NCI-H2227 (cell line): ENCODE data around the gene CD274.
"Not testable (repeated sequence)": the region's sequence is repeated elsewhere in the genome, so short reads cannot be mapped to it uniquely, and the experiment has no call there.

Experiments
- DNase-seq: peaks from one replicate; lab custom pipeline; 2025; ENCODE audit not compliant: unreplicated experiment; lab: John Stamatoyannopoulos, UW

The CD274 gene

GRCh38 chr9:5460157-5460556 lies 9.8 kb downstream of the CD274 start:
- no peak for DNase-seq

GRCh38 chr9:5464831-5465330 lies 14.5 kb downstream of the CD274 start:
- not testable (repeated sequence) for DNase-seq

- no peak for DNase-seq
Measured at GRCh38 chr9:5466005-5466404, 15.7 kb downstream of the CD274 start.

GRCh38 chr9:5466766-5467165 lies 16.4 kb downstream of the CD274 start:
- no peak for DNase-seq

- no peak for DNase-seq
Measured at GRCh38 chr9:5468850-5469249, 18.5 kb downstream of the CD274 start.

GRCh38 chr9:5470122-5470521 lies 19.8 kb downstream of the CD274 start:
- no peak for DNase-seq

- DNase-seq: no peak
Measured at GRCh38 chr9:5470816-5471215, 20.5 kb downstream of the CD274 start.

- DNase-seq: not testable (repeated sequence)
Measured at GRCh38 chr9:5475611-5476010, 25.3 kb downstream of the CD274 start.

GRCh38 chr9:5478206-5478605 lies 27.9 kb downstream of the CD274 start:
- DNase-seq: no peak

- DNase-seq: no peak
Measured at GRCh38 chr9:5479994-5480694, 29.8 kb downstream of the CD274 start.

GRCh38 chr9:5480919-5481318 lies 30.6 kb downstream of the CD274 start:
- no peak for DNase-seq

GRCh38 chr9:5481322-5482040 lies 31.1 kb downstream of the CD274 start:
- DNase-seq: no peak

- DNase-seq: no peak
Measured at GRCh38 chr9:5482194-5482593, 31.9 kb downstream of the CD274 start.

- DNase-seq: no peak
Measured at GRCh38 chr9:5483306-5483705, 33.0 kb downstream of the CD274 start.

- DNase-seq: no peak
Measured at GRCh38 chr9:5485378-5486085, 35.2 kb downstream of the CD274 start.

GRCh38 chr9:5486988-5487387 lies 36.6 kb downstream of the CD274 start:
- DNase-seq: no peak

- DNase-seq: no peak
Measured at GRCh38 chr9:5488221-5489008, 38.1 kb downstream of the CD274 start.

GRCh38 chr9:5489630-5490490 lies 39.5 kb downstream of the CD274 start:
- no peak for DNase-seq

GRCh38 chr9:5492965-5493678 lies 42.8 kb downstream of the CD274 start:
- DNase-seq: no peak
